HG03439 (cell line): Measurements from ENCODE around the gene PHKA1.
"Not testable (repeated sequence)": the region's sequence is repeated elsewhere in the genome, so short reads cannot be mapped to it uniquely, and the experiment has no call there.

Source experiments
- ATAC-seq: cut with Tn5 transposase; IDR thresholded peaks from one replicate; pipeline ENCODE4 v1.9.1; 2021; ENCODE audit warnings: mild to moderate bottlenecking, moderate library complexity; ENCODE audit not compliant: unreplicated experiment

PHKA1 gene

GRCh38 chrX:72573158-72573511 lies 141.0 kb downstream of the PHKA1 start:
- ATAC-seq = peak; percentile 10

- ATAC-seq = peak; percentile 96
Measured at GRCh38 chrX:72572248-72573157, 141.6 kb downstream of the PHKA1 start, which contains the start of gene HDAC8. Gene HDAC8, minus strand, starts transcription at chrX:72572843. Its CDS starts 82 bp downstream, at chrX:72572761.

DNA sequence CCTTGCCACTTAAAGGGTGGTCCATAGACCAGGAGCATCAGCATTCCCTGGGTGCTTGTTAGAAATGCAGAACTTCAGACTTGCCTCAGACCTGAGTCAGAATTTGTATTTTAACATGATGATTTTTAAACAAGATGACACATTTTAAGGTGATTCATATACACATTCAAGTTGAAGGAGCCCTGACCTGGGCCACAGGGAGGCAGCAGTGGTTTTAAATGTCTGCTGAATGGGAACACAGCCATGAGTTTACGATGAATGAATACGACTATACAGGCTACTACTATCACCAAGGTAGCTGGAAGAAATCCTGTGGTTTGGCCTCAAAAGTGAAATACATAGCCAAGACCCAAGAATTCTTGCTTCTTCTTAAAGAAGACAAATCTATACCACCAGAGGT lies 144.3 kb downstream of the PHKA1 start:
- ATAC-seq = no peak

DNA sequence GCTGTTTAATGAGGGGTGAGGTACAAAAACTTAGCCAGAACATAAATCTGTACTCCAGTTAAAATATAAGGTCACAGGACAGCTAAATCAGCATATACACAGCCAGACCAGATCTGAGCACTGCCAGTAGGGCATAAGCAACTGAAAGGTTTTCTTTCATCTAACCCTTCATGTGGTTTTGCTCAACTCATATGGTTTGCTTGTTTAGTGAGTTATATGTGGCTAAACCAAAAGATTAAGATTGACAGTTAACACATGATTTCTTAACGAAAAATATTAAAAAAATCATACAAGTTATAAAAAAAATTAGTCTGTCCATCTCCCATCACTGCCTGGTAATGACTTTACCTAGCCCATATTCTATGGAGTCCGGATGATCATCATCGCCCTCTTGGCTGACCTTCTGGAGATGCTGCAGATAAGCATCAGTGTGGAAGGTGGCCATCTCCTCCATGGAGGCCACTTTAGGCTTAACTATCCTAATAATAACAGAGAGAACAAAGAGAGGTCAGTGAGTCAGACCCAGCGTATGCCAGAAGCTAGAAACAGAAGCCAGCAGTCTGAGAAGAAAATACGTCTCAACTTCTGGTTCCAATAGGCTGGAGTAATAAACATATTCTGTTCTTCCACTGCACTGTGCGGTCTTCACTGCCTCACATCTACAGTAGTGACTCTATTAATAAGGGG lies 145.6 kb downstream of the PHKA1 start:
- ATAC-seq = no peak

GRCh38 chrX:72566448-72566847 lies 147.7 kb downstream of the PHKA1 start:
- no peak for ATAC-seq

- not testable (repeated sequence) for ATAC-seq
Measured at GRCh38 chrX:72559655-72560054, 154.5 kb downstream of the PHKA1 start.

DNA sequence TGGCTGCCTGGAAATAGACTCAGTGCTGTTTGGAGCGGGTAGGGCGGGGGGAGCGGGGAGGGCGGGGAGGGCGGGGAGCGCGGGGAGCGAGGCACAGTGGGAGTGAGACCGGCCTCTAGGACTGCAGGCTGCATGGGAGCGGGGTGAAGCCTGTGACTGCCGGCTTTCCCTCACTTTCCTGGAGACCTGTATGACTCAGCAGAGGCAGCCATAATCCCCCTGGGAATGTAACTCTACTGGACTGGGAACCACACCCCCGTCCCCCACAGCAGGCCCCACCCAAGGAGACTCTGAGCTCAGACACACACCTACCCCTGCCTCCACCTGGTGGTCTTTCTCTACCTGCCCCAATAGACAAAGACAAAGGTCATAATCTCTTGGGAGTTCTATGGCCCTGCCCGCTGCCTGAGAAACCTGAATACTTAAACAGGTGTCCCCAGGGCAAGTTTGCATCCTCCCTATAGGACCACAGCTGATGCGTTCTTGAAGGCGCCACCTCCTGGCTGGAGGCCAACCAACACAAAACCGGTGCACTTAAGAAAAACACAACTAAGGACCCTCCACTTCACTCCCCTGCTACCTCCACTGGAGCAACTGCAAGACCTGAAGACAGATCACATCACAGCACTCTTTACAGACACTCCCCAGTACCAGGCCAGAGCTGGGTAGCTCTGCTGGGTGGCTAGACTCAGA lies 159.5 kb downstream of the PHKA1 start:
- ATAC-seq = no peak

GRCh38 chrX:72552443-72552842 lies 161.7 kb downstream of the PHKA1 start:
- ATAC-seq = not testable (repeated sequence)

DNA sequence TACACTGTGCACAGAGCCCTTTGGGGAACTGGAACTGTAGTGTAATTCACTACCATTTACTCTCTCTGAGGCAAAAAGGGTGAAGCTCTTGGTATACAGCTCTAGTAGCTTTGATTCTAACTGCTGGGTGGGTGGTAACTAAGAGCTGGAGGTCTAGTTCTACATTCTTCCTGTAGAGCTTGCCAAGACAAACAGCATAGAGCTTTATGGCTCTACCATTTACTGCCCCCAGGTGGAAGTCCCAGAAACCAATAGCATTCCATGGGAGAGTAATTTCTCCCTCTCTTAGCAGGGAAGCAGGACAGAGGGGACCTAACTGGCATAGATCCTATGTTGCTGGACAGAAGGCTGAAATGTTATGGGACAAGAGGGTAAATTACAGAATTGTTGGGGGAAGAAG lies 168.1 kb downstream of the PHKA1 start:
- no peak for ATAC-seq

- no peak for ATAC-seq
Measured at GRCh38 chrX:72540318-72540717, 173.8 kb downstream of the PHKA1 start.

- no peak for ATAC-seq
Measured at GRCh38 chrX:72539822-72540221, 174.3 kb downstream of the PHKA1 start.

DNA sequence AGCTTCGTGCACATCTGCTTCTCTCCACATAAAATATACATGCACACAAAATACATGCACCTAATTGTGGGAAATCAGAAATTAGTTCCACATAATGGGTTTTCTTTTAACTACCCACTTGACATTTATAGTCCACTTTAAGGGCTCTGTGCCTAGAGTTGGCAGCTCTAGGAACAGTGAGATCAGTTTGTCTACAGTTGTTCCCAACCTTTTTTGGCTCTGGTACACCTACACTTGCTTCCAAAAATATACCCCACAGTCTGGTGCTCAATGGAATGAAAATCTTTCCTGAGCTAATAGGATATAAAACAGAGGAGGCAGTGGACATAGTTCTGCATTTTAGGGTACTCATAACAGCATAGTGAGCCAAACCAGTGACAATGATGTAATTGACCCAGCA lies 177.6 kb downstream of the PHKA1 start:
- no peak for ATAC-seq

- ATAC-seq = no peak
Measured at GRCh38 chrX:72532366-72532765, 181.7 kb downstream of the PHKA1 start.
